ENCODE measurements around the gene CDHR2.
A peak's percentile ranks its signal among the peaks of the same experiment; 100 is the strongest.

CDHR2 gene

DNA sequence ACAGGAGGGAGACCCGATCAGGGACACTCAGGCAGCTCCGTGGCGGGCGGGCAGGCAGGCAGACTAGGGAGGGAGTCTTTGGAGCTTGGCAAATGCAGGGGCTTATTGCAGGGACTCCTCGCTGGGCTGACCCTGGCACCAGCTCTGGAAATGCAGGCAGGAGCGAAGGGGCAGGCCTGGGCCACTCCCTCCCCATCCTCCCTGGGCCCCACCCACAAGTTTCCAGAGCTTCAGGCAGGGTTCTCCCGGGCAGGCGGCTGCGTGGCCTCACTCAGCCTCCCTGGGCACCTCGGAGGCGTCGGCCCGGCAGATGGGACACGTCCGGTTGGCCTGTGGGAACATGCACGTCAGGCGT, 20.4 kb upstream of the CDHR2 start:
- no peak for DNase-seq (ENCODE audit: low read depth)

- no peak for DNase-seq (ENCODE audit: low read depth)
Measured at GRCh38 chr5:176529116-176529740, 19.9 kb upstream of the CDHR2 start.

DNA sequence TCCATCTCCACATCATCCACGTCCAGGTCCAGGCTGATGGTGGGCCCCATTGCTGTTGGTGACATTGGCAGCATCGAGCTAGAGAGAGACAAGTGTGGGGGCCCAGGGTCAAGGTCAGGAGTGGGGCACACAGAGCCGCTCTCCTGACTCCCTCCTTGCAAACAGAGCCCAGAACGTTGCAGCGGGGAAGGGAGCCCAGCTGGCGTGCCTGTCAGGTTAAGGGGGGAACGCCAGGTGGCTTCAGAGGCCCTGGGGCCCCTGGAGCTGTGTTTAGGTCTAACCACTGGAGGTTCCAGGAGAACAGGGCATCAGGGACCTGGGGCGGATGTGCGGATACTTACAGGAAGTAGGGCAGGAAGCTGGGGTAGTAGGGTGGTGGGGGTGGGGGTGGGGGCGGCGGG, 19.4 kb upstream of the CDHR2 start:
- DNase-seq (ENCODE audit: low read depth), result no peak

DNA sequence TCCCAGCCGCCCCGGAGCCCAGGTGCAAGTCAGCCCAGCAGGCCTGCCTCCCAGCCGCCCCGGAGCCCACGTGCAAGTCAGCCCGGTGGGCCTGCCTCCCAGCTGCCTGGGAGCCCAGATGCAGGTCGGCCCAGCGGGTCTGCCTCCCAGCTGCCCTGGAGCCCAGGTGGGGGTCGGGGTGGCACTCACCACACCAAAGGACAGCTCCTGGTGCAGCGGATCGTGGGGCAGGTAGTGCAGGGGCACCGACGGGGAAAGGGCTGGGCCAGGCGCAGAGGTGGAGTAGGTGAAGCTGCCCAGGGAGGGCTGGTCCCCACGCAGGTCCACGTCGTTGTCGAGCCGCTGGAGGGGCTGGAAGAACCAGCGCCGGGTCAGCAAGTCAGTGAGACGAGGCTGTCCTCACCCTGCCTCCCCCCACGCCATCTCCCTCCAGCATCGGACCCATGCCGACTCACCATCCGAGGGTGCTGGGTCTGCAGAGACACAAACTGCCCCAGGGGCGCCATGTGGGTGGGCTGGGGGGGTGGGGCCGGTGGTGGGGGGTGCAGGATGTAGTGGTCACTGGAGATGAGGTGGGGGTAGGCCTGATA, 18.7 kb upstream of the CDHR2 start:
- no peak for DNase-seq (ENCODE audit: low read depth)

- DNase-seq (ENCODE audit: low read depth), result no peak
Measured at GRCh38 chr5:176530983-176531901, 17.9 kb upstream of the CDHR2 start.

GRCh38 chr5:176531902-176532493, 17.1 kb upstream of the CDHR2 start:
- DNase-seq (ENCODE audit: low read depth), result no peak

DNA sequence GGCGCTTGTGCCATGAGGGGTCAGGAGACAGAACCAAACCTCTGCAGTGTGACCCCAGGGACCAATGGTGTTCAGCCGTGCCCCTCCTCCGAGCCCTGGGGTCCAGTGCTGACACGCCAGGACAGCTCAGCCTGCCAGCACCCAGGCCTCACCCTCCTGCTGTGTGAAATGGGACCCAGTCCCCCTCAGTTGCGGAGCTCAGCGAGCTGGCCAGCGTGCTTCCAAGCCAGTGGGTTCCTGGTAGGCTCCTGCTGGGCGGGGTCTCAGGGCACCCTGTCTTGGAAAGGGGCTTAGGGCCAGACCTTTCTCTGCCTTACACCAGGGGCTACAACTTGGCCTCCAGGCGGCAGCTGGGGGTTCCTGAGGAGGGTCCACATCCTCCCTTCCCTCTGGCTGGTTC, 16.3 kb upstream of the CDHR2 start:
- no peak for DNase-seq (ENCODE audit: low read depth)

DNA sequence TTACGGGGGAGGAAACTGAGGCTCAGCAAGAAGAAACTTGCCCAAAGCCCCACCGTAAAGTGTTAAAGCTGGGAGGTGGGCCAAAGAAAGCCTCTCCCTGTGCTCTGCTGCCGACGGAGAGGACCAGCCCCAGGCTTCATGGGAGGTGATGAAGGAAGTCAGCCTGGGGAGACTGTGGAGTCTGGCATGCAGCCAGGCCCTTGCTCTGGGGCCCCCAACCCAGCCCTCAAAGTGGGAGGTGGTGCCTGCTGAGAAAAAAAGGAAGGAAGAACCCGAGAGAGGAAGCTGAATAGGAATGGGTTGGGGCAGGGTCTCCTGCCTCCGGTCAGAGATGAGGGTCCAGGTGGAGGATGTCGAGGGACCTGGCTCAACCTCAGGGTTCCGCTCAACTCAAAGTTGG, 15.8 kb upstream of the CDHR2 start:
- no peak for DNase-seq (ENCODE audit: low read depth)

DNA sequence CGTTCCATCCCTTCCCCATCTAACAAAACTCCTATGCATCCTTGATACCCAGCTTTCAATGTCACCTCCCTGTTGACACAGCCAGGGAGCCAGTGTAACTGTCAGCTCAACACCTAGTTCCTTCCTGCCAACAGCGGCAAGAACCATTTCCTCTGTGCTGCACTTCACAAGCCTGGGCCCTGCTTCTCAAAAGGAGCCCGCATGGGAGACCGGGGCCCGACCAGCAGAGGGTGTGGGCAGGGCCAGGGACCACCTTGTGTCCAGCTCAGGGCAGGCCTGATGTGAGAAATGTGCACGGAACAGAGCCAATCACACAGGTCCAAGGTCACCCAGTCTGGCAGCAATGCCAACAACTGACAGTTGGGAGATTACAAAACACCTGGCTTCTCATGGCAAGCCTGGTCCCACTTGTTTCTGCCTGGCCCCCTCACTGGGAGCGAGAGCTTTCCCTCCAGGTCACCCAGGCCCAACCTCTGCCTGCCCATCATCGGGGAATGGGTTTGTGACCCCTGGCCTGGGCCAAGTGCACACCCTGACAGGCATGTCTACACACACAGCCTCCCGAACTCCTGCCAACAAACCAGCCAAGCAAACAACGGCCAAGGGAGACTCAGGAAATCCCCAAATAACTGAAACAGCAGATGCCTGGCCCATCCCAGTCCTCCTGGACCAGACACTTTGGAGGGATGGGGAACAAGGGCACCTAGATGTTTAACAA, 15.1 kb upstream of the CDHR2 start:
- DNase-seq (ENCODE audit: low read depth), result no peak

DNA sequence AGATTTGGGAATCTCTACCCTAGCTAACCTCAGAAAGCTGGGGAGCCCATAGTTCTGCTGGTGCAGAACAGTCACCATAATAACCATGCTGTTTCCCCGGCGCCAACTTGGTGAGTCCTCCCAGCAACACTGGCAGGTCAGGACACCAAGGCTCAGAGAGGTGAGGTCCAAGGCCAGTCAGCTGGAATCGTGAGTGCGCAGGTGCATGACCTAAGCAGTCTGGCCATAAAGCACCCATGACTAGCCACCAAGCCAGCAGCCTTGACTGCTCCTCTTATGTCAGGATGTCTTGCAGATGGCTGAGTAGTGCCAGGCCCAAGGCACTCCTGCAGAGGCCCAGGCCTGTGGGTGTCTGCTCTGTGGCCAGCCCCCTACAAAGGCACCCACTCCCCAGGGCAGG, 14.5 kb upstream of the CDHR2 start:
- DNase-seq (ENCODE audit: low read depth), result no peak

DNA sequence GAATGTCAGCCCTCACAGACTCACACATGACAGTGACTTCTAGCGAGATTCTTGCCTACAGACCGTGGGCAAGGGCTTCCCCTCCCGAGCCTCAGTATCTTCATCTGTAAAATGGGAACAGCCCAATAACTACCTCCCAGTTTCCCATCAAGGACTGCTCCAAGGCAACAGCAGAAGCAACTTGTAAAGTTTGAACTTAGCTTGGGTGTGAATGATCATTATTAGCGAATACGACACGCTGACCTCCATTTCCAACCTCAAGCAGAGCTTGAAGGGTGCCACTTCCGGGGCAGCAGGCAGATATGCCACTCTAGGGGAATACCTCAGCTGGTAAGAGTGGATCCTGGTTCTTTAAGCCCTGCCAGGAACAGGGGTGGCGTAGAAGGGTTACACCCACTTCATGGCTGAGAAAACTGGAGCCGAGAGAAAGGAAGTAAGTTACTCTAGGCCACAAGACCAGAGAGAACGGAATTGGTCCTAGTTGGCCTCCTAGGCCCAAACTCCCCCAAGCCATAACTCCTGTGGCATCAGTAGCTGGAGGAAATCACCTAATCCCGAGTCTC, 14.0 kb upstream of the CDHR2 start:
- DNase-seq (ENCODE audit: low read depth), result no peak

- DNase-seq (ENCODE audit: low read depth), result no peak
Measured at GRCh38 chr5:176535664-176536131, 13.4 kb upstream of the CDHR2 start.

DNA sequence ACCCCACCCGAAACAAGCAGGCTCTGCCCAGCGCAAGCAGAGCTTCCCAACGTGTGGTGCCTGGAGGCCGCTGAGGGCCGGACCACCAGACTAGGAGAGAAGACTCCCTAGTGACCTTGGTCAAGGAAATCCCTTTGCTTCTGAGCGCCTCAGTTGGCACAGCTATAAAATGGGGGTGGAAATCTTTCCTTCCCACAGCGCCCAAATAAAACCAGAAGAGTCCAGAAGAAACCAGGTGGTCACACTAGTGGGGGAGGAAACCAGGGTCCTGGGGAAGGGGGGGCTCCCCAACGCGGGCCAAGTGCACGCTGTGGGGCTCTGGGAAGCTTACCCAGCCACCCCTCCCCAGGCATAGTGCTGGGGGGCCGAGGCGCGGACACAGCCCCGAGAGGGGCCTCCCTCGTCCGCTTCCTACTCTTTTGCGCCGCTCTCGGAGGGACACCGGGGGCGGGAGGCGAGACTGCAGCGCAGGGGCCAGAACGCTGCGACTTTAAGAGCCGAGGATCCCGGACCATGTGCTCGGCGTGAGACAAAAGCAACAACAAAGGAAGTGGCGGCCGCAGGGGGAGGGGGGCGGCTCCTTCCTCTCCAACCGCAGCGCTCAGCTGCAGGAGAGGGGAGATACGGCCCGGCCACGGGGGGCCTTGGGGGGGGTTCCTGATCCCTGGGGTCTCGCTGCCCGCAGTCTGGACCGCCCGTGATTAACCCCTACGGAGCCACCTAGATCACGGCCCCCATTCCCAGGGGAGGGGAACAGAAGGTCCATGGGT, 12.8 kb upstream of the CDHR2 start:
- peak; percentile 20 for DNase-seq (ENCODE audit: low read depth)

DNA sequence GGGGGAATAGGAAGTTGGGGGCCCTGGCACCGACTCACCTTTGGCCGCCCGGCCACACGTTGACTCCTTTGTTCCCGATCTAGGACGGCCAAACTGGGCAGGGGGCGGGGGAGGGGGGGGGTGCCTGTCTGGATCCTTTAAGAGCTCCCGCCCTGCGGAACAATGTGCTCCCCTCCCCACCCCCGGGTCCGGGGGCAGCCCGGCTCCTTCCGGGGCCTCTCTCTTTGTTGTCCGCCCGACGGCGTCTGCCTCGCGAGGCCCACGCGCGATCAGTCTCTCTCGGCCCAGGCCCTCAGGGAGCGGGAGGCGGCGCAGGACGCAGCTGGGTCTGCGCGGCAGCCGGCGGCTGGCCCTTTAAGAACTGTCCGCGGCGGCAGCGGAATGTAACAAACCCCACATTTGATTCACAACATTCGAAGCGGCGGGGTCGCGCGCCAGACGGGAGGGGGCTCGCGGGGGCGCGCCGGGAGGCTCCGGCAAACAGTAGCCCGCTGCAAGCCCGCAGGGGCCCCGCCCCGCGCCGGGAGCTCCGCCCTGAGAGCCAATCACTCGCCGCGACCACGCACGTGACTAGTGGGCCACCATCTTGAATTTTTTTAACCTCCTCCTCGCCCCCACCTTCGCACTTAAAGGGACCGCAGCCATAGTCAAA, 12.1 kb upstream of the CDHR2 start, which contains the start of gene RNF44:
Gene RNF44 (minus strand): TSS at position 501 of the 652 bp plus-strand sequence. CDS start 4,930 bp downstream, outside the sequence.
- DNase-seq (ENCODE audit: low read depth), result peak; percentile 62

DNA sequence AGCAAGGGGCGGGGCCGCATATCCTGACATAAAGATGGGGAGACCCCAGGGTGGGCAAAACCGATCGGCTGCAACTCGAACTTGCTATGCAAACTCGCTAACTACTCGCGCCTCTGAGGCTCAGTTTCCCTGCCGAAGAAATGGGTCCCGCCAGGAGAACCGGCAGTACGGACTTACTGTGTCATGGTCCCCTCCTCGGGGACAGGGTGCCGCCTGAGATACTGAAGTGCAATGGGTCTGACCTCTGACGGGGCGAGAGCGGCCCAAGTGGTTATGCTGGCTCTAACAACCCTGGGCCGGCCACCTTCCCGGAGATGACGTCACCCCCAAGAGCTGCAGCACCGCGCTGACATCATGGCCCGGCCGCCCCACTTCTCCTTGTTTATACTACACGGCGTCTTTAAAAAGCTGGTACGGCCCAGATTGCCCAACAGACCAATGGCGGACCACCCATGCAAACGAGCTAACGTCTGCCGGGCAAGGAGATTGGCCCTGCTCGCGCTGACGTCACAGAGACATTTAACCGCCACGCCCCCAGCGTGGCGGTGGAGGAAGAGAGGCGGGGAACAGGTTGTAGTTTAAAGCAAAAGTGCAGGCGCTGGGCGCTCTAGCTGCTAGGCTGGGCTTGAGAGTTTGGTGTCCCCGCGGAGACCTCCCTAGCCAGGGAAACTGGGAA, 11.4 kb upstream of the CDHR2 start:
- DNase-seq (ENCODE audit: low read depth), result peak; percentile 88

DNA sequence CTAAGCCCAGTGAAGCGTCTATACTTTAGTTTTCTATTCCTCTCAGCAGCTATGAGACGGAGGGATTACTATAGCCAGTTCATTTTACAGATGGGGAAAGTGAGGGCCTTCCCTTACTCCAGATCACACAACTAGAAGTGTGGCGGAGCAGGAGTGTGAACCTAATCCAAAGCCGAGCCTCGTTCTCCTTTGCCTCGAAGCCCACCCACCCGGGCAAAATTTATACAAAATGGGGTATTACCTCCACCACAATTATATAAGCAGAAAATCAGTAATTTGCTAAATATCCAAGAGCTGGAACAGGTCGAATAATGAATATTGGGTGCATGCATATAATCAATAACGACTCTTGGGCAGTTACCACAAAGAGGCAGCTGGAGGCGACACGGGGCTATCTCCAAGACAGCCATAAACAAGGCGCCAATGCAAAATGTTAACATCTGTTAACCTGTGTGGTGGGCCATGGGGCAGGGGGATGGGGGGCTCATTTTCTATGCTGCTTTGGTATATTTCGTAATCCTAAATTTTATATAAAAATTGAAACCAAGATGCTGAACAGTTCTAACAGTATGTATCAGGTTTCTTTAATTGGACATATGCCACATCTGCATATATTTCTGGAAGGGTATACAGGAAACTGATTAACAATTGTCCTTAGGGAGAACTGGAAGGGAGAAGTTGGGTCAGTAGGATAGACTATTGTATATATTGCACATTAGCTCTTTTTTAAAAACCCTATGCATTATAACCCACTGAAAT, 10.7 kb upstream of the CDHR2 start:
- no peak for DNase-seq (ENCODE audit: low read depth)

DNA sequence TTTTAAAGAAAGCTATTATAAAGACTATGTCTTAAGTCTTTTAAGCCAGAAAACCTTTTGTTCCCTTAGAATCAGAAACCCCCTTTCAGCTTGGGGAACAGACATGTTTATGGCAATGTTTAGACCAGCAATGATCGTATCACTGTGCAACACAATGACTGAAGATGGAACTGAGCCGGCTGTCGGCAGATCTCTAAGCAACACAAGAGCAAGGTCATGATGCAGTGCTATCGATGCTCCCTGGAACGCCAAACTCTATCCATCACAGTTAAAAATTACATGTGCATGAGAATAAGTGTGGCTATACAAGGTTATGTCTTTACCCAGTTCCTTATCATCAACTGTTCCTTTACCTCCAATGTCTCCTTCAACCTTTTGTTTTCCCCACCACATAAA, 10.2 kb upstream of the CDHR2 start:
- DNase-seq (ENCODE audit: low read depth), result no peak

DNA sequence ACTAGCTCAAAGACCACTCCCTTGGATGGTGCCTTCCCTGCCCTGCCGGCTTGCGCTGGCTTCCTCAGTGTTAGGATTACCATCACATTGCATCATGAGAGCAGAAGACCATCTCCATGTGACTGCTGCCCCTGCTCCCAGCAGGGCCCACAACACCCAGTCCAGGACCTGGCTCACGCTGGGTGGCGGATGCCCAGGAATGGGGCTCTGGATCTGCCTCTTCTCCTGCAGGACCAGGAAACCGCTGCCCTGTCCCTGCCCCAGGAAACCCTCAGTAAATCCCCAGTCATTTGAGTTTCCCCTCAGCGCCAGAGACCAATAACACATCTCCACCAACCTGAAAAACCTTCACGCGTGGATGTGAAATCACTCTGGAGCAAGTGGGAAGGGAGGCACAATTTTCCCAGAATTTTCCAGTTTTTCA, 8.7 kb upstream of the CDHR2 start:
- DNase-seq (ENCODE audit: low read depth), result no peak

DNA sequence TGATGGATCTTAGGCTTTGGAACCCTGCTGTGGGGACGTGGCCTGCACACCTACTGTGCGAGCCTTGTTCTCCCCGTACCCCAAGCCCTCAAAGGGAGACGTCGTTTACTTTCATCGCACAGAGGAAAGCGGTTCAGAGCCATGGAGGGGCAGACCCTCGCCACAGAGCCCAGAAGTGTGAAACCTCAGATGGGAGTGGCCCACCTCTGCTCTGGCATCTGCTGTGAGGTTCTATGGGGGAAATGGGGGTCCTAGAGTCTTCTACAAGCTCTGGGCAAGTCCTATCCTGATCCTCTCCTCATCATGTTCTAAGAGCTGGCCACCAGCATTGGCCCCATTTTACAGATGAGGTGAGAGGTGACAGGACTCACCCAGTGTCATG, 8.2 kb upstream of the CDHR2 start:
- no peak for DNase-seq (ENCODE audit: low read depth)

Measured in HS-27A (cell line).